ENCODE measurements around the gene UGT2B7. TPM values are rescaled to one million over a fixed set of nuclear protein-coding genes. Genes with fewer than 3 reads are reported as not detected.

Gene UGT2B7
- total RNA-seq, 1 experiment from 2014 or later = not detected

GRCh38 chr4:69066945-69067344 is 29.3 kb upstream of the UGT2B7 start:
- H3K27me3 ChIP-seq (ENCODE audit: control insufficient read depth, insufficient read depth, low read length) = no peaks in the 10 kb centered on the region
- H3K36me3 ChIP-seq (replicated peaks; ENCODE audit: control insufficient read depth, insufficient read depth, low read length) = no peaks in the 10 kb centered on the region
- DNase-seq = no peak
- H3K4me3 ChIP-seq (ENCODE audit: insufficient read depth, low read depth, low read length) = no peak overlapping the region

- Histone ChIP-seq H3K4me3 (ENCODE audit: insufficient read depth, low read depth, low read length) (no peak overlapping the region), H3K27me3 (ENCODE audit: control insufficient read depth, insufficient read depth, low read length) (no peaks in the 10 kb centered on the region), H3K36me3 (replicated peaks; ENCODE audit: control insufficient read depth, insufficient read depth, low read length) (no peaks in the 10 kb centered on the region)
- no peak for DNase-seq
These were observed 27.2 kb upstream of the UGT2B7 start for GRCh38 chr4:69069085-69069484.

- H3K27me3 ChIP-seq (ENCODE audit: control insufficient read depth, insufficient read depth, low read length) = no peaks in the 10 kb centered on the region
- DNase-seq = no peak
- no peaks in the 10 kb centered on the region for H3K36me3 ChIP-seq (replicated peaks; ENCODE audit: control insufficient read depth, insufficient read depth, low read length)
- no peak overlapping the region for H3K4me3 ChIP-seq (ENCODE audit: insufficient read depth, low read depth, low read length)
These were observed 25.7 kb upstream of the UGT2B7 start for GRCh38 chr4:69070590-69070989.

- Histone ChIP-seq H3K4me3 (ENCODE audit: insufficient read depth, low read depth, low read length) (no peak overlapping the region), H3K36me3 (replicated peaks; ENCODE audit: control insufficient read depth, insufficient read depth, low read length) (no peaks in the 10 kb centered on the region), H3K27me3 (ENCODE audit: control insufficient read depth, insufficient read depth, low read length) (no peaks in the 10 kb centered on the region)
- DNase-seq = no peak
These were observed 25.0 kb upstream of the UGT2B7 start for GRCh38 chr4:69071286-69071685.

GRCh38 chr4:69073375-69073774 is 22.9 kb upstream of the UGT2B7 start:
- Histone ChIP-seq H3K27me3 (ENCODE audit: control insufficient read depth, insufficient read depth, low read length) (no peaks in the 10 kb centered on the region), H3K36me3 (replicated peaks; ENCODE audit: control insufficient read depth, insufficient read depth, low read length) (no peaks in the 10 kb centered on the region), H3K4me3 (ENCODE audit: insufficient read depth, low read depth, low read length) (no peak overlapping the region)
- no peak for DNase-seq

- DNase-seq = no peak
- no peaks in the 10 kb centered on the region for H3K36me3 ChIP-seq (replicated peaks; ENCODE audit: control insufficient read depth, insufficient read depth, low read length)
- H3K27me3 ChIP-seq (ENCODE audit: control insufficient read depth, insufficient read depth, low read length) = no peaks in the 10 kb centered on the region
- H3K4me3 ChIP-seq (ENCODE audit: insufficient read depth, low read depth, low read length) = no peak overlapping the region
These were observed 21.0 kb upstream of the UGT2B7 start for GRCh38 chr4:69075061-69075792.

GRCh38 chr4:69078852-69079251 is 17.4 kb upstream of the UGT2B7 start:
- Histone ChIP-seq H3K27me3 (ENCODE audit: control insufficient read depth, insufficient read depth, low read length) (no peaks in the 10 kb centered on the region), H3K4me3 (ENCODE audit: insufficient read depth, low read depth, low read length) (no peak overlapping the region), H3K36me3 (replicated peaks; ENCODE audit: control insufficient read depth, insufficient read depth, low read length) (no peaks in the 10 kb centered on the region)
- DNase-seq = no peak

GRCh38 chr4:69088473-69088872 is 7.8 kb upstream of the UGT2B7 start:
- no peak overlapping the region for H3K4me3 ChIP-seq (ENCODE audit: insufficient read depth, low read depth, low read length)
- H3K36me3 ChIP-seq (replicated peaks; ENCODE audit: control insufficient read depth, insufficient read depth, low read length) = no peaks in the 10 kb centered on the region
- DNase-seq = no peak
- H3K27me3 ChIP-seq (ENCODE audit: control insufficient read depth, insufficient read depth, low read length) = no peaks in the 10 kb centered on the region

GRCh38 chr4:69089388-69089787 is 6.9 kb upstream of the UGT2B7 start:
- no peak for DNase-seq
- H3K27me3 ChIP-seq (ENCODE audit: control insufficient read depth, insufficient read depth, low read length) = no peaks in the 10 kb centered on the region
- H3K4me3 ChIP-seq (ENCODE audit: insufficient read depth, low read depth, low read length) = no peak overlapping the region
- no peaks in the 10 kb centered on the region for H3K36me3 ChIP-seq (replicated peaks; ENCODE audit: control insufficient read depth, insufficient read depth, low read length)

- H3K36me3 ChIP-seq (replicated peaks; ENCODE audit: control insufficient read depth, insufficient read depth, low read length) = no peaks in the 10 kb centered on the region
- DNase-seq = no peak
- H3K4me3 ChIP-seq (ENCODE audit: insufficient read depth, low read depth, low read length) = no peak overlapping the region
These were observed 4.1 kb upstream of the UGT2B7 start for GRCh38 chr4:69092190-69092589.

GRCh38 chr4:69092980-69093568 is 3.2 kb upstream of the UGT2B7 start:
- H3K36me3 ChIP-seq (replicated peaks; ENCODE audit: control insufficient read depth, insufficient read depth, low read length) = no peaks in the 10 kb centered on the region
- no peak overlapping the region for H3K4me3 ChIP-seq (ENCODE audit: insufficient read depth, low read depth, low read length)
- no peaks in the 10 kb centered on the region for H3K27me3 ChIP-seq (ENCODE audit: control insufficient read depth, insufficient read depth, low read length)
- DNase-seq = no peak

More at GRCh38 chr4:69092190-69092589, 4.1 kb upstream of the UGT2B7 start:
- H3K27me3 ChIP-seq (ENCODE audit: control insufficient read depth, insufficient read depth, low read length) = no peaks in the 10 kb centered on the region

- H3K4me3 ChIP-seq (ENCODE audit: insufficient read depth, low read depth, low read length) = no peak overlapping the region
- no peaks in the 10 kb centered on the region for H3K36me3 ChIP-seq (replicated peaks; ENCODE audit: control insufficient read depth, insufficient read depth, low read length)
- no peaks in the 10 kb centered on the region for H3K27me3 ChIP-seq (ENCODE audit: control insufficient read depth, insufficient read depth, low read length)
- DNase-seq = no peak
These were observed 2.6 kb upstream of the UGT2B7 start for GRCh38 chr4:69093681-69094080.

GRCh38 chr4:69095301-69095731 is 958 bp upstream of the UGT2B7 start:
- Histone ChIP-seq H3K4me3 (ENCODE audit: insufficient read depth, low read depth, low read length) (no peak overlapping the region), H3K27me3 (ENCODE audit: control insufficient read depth, insufficient read depth, low read length) (no peaks in the 10 kb centered on the region), H3K36me3 (replicated peaks; ENCODE audit: control insufficient read depth, insufficient read depth, low read length) (no peaks in the 10 kb centered on the region)
- no peak for DNase-seq

GRCh38 chr4:69096810-69097209 is 536 bp downstream of the UGT2B7 start:
- Histone ChIP-seq H3K4me3 (ENCODE audit: insufficient read depth, low read depth, low read length) (no peak overlapping the region), H3K27me3 (ENCODE audit: control insufficient read depth, insufficient read depth, low read length) (no peaks in the 10 kb centered on the region), H3K36me3 (replicated peaks; ENCODE audit: control insufficient read depth, insufficient read depth, low read length) (no peaks in the 10 kb centered on the region)
- no peak for DNase-seq

- H3K27me3 ChIP-seq (ENCODE audit: control insufficient read depth, insufficient read depth, low read length) = no peaks in the 10 kb centered on the region
- H3K36me3 ChIP-seq (replicated peaks; ENCODE audit: control insufficient read depth, insufficient read depth, low read length) = no peaks in the 10 kb centered on the region
- DNase-seq = no peak
- H3K4me3 ChIP-seq (ENCODE audit: insufficient read depth, low read depth, low read length) = no peak overlapping the region
These were observed 2.2 kb downstream of the UGT2B7 start for GRCh38 chr4:69098470-69098869.
